Progenitor cell of endocrine pancreas (in vitro differentiated cells): ENCODE data around the gene NDUFS4. TPM values are rescaled to one million over a fixed set of nuclear protein-coding genes. Genes with fewer than 3 reads are reported as not detected.
"Not testable (repeated sequence)": the region's sequence is repeated elsewhere in the genome, so short reads cannot be mapped to it uniquely, and the experiment has no call there.

Experiments
- DNase-seq: peaks from one replicate; pipeline ENCODE4 v3.0.0; 2021; ENCODE audit warnings: low spot score; ENCODE audit not compliant: unreplicated experiment
- H3K27ac Mint-ChIP-seq: 2 replicates; pipeline ENCODE4 v1.8.0; 2021; ENCODE audit warnings: mild to moderate bottlenecking, moderate library complexity, mixed read lengths
- H3K27me3 Mint-ChIP-seq: 2 replicates; pipeline ENCODE4 v1.8.0; 2021; ENCODE audit warnings: mixed read lengths
- H3K36me3 Mint-ChIP-seq: 2 replicates; pipeline ENCODE4 v1.8.0; 2022; ENCODE audit warnings: mixed read lengths; ENCODE audit not compliant: insufficient read depth
- H3K4me1 Mint-ChIP-seq: 2 replicates; pipeline ENCODE4 v1.8.0; 2021; ENCODE audit warnings: low read depth, mixed read lengths
- H3K4me3 Mint-ChIP-seq: 2 replicates; pipeline ENCODE4 v1.8.0; 2021; ENCODE audit warnings: low read depth, mild to moderate bottlenecking, moderate library complexity, mixed read lengths
- H3K9me3 Mint-ChIP-seq: 2 replicates; pipeline ENCODE4 v1.8.0; 2021; ENCODE audit warnings: low read depth, mixed read lengths
- total RNA-seq: library from RNA; stranded (reverse); gene quantifications from 2 replicates; pipeline ENCODE4 v1.2.1, GENCODE V29; 2021
- TF ChIP-seq, protein P1 (sequence below): fragments of 200-600 bp; sonication (generic); IDR thresholded peaks from one replicate; pipeline ENCODE4 v1.5.0; 2021; ENCODE audit warnings: antibody characterized with exemption, mild to moderate bottlenecking; ENCODE audit not compliant: unreplicated experiment

Gene NDUFS4
- total RNA-seq, 1 donor from 2014 or later, result 62.7 TPM

DNA sequence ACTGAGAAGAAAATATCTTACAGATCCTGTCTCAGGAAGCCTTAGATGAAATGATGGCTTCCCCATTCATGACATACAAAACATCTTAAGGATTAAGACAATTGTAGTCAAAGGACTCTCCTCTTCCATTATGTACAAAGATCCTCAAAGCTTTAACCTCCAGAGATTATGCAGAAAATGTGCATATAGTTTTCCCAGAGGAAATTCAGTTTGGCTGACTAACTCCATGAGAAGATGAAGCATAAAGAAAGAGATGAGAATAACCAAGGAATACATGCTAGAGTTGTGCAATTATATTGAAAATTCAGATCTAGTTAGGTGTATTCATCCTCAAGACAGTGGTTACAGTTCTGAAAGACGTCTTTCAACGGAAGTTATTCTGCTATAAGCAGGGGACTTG is 18.6 kb upstream of the NDUFS4 start:
- DNase-seq, result no peak
- no peak overlapping the region for H3K27ac Mint-ChIP-seq
- H3K4me3 Mint-ChIP-seq, result no peak overlapping the region
- TF ChIP-seq, protein P1, sequence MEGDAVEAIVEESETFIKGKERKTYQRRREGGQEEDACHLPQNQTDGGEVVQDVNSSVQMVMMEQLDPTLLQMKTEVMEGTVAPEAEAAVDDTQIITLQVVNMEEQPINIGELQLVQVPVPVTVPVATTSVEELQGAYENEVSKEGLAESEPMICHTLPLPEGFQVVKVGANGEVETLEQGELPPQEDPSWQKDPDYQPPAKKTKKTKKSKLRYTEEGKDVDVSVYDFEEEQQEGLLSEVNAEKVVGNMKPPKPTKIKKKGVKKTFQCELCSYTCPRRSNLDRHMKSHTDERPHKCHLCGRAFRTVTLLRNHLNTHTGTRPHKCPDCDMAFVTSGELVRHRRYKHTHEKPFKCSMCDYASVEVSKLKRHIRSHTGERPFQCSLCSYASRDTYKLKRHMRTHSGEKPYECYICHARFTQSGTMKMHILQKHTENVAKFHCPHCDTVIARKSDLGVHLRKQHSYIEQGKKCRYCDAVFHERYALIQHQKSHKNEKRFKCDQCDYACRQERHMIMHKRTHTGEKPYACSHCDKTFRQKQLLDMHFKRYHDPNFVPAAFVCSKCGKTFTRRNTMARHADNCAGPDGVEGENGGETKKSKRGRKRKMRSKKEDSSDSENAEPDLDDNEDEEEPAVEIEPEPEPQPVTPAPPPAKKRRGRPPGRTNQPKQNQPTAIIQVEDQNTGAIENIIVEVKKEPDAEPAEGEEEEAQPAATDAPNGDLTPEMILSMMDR, result no peak
- peaks cover under 1% of the 10 kb centered on the region for H3K4me1 Mint-ChIP-seq
- no peaks in the 10 kb centered on the region for H3K36me3 Mint-ChIP-seq
- H3K9me3 Mint-ChIP-seq, result no peaks in the 10 kb centered on the region
- no peaks in the 10 kb centered on the region for H3K27me3 Mint-ChIP-seq

DNA sequence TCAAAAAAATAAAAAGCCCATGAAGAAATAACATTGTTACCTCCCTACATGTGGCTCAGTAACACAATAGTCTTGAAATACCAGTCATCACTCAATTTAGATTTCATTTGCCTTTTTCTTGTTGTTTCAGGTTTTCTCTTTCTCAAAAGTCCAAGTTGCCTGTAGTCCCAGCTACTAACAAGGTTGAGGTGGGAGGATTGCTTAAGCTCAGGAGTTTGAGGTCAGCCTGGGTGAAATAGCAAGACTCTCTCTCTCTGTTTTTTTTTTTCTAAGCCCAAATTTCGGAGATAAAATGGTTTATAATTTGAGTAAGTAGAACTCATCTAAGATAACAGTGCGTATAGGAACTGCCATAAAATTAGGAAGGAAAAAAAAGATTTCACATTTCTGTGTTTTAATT is 17.5 kb upstream of the NDUFS4 start:
- no peak overlapping the region for H3K4me3 Mint-ChIP-seq
- no peak for DNase-seq
- H3K4me1 Mint-ChIP-seq, result peaks cover 5% of the 10 kb centered on the region
- H3K27me3 Mint-ChIP-seq, result no peaks in the 10 kb centered on the region
- no peak overlapping the region for H3K27ac Mint-ChIP-seq
- TF ChIP-seq, protein P1, result no peak
- H3K36me3 Mint-ChIP-seq, result no peaks in the 10 kb centered on the region
- H3K9me3 Mint-ChIP-seq, result no peaks in the 10 kb centered on the region

DNA sequence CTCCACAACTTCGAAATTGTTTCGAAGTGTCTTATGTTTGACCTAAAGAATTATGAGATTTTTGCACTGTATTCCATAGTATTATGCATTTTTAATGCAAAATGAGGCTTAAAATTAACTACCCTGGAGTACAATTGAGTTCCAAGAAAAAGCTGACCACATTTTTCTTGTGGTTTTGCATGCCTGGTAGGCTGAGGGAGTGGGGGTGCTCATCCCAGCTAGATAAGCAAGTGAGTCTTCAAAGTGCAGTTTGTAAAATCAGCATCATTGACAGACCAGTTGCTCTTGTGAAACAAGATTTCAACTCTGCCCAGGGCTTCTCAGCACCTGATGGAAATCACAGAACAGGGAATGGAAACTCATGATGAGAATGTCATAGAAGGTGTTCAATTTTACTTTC is 17.0 kb upstream of the NDUFS4 start:
- Mint-ChIP-seq H3K4me1 (peaks cover 5% of the 10 kb centered on the region), H3K27ac (no peak overlapping the region), H3K4me3 (no peak overlapping the region), H3K9me3 (no peaks in the 10 kb centered on the region), H3K27me3 (no peaks in the 10 kb centered on the region), H3K36me3 (no peaks in the 10 kb centered on the region)
- DNase-seq, result no peak
- TF ChIP-seq, protein P1, result no peak

DNA sequence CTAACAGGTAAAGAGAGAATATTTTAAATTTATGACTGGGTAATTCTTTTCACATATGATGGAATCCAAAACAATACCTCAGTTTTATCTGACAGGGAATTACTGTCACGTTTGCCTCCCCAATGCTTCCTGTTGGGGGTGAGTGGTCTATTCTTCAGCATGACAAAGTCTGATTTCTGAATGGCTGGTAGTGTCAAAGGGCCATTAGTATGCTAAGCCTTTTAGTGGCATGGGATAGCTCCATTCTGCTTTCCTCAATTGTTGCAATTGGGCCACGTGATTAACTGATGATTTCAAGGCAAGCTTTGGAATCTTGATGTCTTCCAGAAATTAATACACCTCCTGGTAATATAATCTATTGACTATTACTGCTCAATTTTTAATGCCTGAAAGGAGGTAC is 14.7 kb upstream of the NDUFS4 start:
- Mint-ChIP-seq H3K27ac (no peak overlapping the region), H3K27me3 (no peaks in the 10 kb centered on the region), H3K4me1 (peaks cover 5% of the 10 kb centered on the region), H3K4me3 (no peak overlapping the region), H3K36me3 (no peaks in the 10 kb centered on the region), H3K9me3 (no peaks in the 10 kb centered on the region)
- TF ChIP-seq, protein P1, result no peak
- no peak for DNase-seq

DNA sequence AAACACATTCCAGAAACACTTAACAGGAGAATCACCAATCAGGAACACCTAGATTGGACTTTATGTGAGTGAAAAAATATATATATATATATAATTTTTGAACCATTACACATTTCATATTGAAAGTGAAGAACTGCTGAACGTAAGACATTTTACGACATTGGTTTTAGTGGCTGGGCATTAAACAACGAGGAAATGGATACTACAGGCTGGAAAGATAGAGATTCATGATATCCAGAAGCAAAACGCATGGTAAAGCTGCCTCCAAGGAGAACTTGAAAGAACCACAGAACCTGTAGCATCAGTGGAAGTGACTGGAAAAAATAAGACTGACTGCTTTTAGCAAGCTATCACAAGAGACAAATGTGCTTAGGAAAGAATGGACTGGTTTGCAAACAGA is 13.2 kb upstream of the NDUFS4 start:
- no peak overlapping the region for H3K4me3 Mint-ChIP-seq
- peaks cover 5% of the 10 kb centered on the region for H3K4me1 Mint-ChIP-seq
- H3K27me3 Mint-ChIP-seq, result no peaks in the 10 kb centered on the region
- H3K36me3 Mint-ChIP-seq, result no peaks in the 10 kb centered on the region
- DNase-seq, result no peak
- TF ChIP-seq, protein P1, result no peak
- H3K27ac Mint-ChIP-seq, result no peak overlapping the region
- H3K9me3 Mint-ChIP-seq, result no peaks in the 10 kb centered on the region

DNA sequence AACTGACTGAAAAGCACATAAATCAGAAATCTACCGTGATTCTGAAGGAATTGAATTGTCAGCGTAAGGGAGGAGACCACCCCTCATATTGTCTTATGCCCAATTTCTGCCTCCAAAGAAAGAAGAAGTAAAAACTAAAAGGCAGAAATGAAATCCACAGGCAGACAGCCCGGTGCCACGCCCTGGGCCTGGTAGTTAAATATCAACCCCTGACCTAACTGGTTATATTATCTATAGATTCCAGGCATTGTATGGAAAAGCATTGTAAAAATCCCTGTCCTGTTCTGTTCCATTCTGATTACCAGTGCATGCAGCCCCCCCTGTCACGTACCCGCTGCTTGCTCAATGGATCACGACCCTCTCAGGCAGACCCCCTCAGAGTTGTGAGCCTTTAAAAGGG is 11.9 kb upstream of the NDUFS4 start:
- not testable (repeated sequence) for H3K27ac Mint-ChIP-seq, H3K36me3 Mint-ChIP-seq, DNase-seq, H3K4me1 Mint-ChIP-seq, H3K9me3 Mint-ChIP-seq, H3K4me3 Mint-ChIP-seq, H3K27me3 Mint-ChIP-seq
